Hepatocyte (in vitro differentiated cells): ENCODE results near the gene SLC7A5.

Source experiments
- CTCF ChIP-seq: fragments of 200-600 bp; sonication (generic); IDR thresholded peaks from 2 replicates; pipeline ENCODE4 v1.5.1; 2016; ENCODE audit warnings: antibody characterized with exemption, mild to moderate bottlenecking; ENCODE audit not compliant: poor library complexity
- EZH2 ChIP-seq: fragments of 200-600 bp; sonication (generic); IDR thresholded peaks from 2 replicates; pipeline ENCODE4 v1.6.1; 2016; ENCODE audit warnings: antibody characterized with exemption, mild to moderate bottlenecking, borderline replicate concordance
- EZH2phosphoT487 ChIP-seq: fragments of 200-600 bp; sonication (generic); IDR thresholded peaks from one replicate; pipeline ENCODE4 v1.6.1; 2018; ENCODE audit warnings: antibody characterized with exemption, mild to moderate bottlenecking, low read depth, moderate library complexity; ENCODE audit not compliant: unreplicated experiment, severe bottlenecking

- TF ChIP-seq CTCF: no peak
- no peak for TF ChIP-seq EZH2
- TF ChIP-seq EZH2phosphoT487: no peak
These were observed 77.8 kb downstream of the SLC7A5 start for GRCh38 chr16:87791295-87792204.
